HT1080 (cell line): ENCODE measurements around the gene CCR3. TPM values are rescaled to one million over a fixed set of nuclear protein-coding genes. Genes with fewer than 3 reads are reported as not detected.

Experiments
- DNase-seq: peaks from one replicate; pipeline ENCODE4 v3.0.0-alpha.2; 2015; ENCODE audit warnings: low read depth
- total RNA-seq: library from RNA; depleted of rRNA; stranded (reverse); fragments of >200 nt; shearing (Covaris generic); gene quantifications from 2 replicates; pipeline ENCODE4 v1.2.3, GENCODE V29; 2014

Gene CCR3
- total RNA-seq, 1 experiment from 2014 or later, result not detected

DNA sequence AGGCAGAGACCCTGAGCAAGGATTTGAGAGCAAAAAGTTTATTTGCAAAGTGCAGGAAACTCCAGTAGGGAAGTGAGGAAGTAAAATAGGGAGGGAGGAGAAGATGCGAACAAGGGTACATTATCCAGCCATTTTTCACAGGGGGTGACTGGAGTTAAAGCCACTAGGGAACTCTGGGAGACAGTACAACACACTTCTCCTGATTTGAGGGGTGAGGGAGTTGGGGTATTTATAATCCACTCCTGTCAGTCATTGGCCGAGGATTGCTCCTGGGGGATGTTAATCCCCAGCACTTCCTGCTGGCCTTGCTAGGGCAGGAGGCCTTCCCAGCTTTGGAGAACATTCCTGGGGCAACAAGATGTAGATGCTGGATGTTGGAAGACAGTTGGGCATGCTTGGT, 28.2 kb downstream of the CCR3 start:
- DNase-seq, result no peak

- DNase-seq, result no peak
Measured at GRCh38 chr3:46271209-46271745, 29.0 kb downstream of the CCR3 start.

GRCh38 chr3:46272028-46272451, 29.8 kb downstream of the CCR3 start:
- DNase-seq, result peak; percentile 52

DNA sequence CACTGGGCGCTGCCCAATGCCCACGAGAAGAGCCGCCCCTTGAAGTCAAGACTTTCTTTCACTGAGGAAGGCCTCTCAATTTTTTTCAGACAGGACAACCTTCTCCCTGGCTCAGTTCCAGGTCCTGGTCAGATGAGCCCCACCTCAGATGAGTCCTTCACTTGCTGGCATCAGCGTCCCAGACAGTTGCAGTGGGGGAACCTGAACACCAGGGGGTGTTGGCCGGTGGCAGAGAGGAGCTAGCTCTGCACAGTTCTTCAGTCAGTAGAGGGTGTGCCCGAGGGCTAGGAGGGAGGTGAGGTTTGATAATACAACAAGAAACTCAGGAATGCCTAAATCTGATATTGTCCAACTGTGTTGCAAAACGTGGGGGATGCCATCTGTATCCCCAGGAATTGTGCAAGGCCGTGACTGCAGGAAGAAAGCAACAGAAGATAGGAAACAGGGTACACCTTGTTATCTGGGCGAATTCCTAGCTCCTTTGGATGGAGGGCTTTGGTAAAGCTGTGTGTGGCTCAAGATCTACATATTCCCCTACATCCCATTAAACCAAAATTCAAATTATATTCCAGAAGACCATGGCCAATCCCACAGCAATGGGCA, 34.3 kb downstream of the CCR3 start:
- DNase-seq, result peak; percentile 52

DNA sequence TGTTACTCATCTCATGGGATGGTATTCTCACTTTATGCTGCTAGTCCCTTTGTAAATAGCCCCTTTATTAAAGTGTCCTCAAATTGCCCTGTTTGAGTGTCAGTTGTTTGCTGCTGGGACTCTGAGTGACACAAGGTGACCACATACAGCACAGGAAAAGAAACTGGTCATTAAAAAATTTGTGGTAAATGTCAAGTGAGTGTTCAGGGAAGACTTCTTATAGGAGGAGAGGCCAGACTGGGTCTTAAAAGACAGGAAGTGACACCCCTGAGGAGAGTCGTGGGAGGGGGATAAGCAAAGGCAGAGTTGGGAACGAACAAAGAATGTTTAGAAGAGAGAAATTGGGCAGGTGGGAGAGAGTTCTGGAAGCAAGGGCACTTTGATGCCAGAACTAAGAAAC, 35.2 kb downstream of the CCR3 start:
- DNase-seq, result no peak

DNA sequence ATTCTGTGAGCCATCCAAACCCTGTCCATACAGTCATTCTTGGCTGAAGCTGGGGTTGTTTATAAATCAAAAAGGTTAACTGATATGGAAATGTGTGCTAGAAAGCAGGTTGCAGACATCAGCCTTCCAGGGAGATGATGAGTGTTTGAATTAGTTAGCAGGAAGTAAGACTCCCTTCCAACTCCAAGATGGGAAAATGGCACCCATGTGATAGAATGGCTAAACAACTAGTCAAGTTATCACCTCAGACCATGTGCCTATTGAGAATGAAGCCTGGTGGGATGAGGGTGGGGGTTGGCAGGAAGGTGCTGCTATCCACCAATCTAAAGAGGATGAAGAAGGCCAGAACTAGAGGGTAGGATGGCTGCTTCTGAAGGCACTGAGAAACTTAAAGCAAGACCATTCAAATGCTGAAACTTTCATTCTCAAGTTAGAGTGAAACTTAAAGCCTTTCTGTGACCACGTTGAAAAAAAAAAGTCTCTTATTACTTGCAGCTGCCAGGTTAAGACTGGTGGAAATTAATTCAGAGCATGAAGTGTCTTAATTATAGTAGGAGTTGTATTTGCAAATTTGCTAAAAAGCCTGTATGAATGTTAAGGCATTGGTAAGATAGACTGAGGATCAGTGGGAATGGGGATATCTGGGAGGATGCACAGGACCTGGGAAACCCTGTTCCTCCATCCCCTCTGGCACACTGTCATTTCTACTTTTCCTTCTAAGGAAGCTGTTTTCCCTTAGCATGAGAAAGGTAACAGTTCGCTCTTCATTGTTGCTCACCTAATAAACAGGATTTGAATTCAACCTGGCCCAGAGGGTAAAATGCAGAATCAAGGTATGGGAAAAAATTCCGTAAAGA, 36.8 kb downstream of the CCR3 start:
- peak; percentile 47 for DNase-seq

DNA sequence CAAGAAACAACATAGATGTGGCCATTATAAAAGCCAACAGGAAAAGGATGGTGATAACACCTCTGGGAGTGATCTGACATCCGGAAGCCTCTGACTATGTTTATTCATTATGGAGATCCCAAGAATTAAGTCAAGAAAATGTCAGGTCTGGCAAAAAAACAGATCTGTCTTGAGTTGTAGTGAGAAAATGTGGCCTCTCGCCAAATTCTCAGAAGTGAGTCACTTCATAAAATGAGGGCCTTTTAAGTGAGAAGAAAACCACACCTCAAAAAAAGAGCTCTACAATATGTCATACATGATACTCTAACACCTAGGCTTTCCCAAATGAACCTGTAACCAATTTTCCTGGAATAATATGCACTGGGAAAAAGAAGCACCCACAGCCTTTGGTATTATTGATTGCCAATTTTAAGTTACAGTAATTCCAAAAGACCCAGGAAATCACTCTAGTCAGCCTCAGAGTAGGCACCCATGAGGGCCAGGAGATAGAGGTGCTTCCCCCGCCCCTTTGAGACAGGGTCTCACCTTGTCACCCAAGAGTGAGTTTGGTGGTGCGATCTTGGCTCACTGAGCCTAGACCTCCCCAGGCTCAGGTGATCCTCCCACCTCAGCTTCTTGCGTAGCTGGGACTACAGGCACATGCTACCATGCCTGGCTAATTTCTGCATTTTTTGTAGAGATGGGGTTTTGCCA, 38.0 kb downstream of the CCR3 start:
- DNase-seq, result peak; percentile 78

- no peak for DNase-seq
Measured at GRCh38 chr3:46281551-46281950, 39.3 kb downstream of the CCR3 start.

GRCh38 chr3:46282041-46282440, 39.8 kb downstream of the CCR3 start:
- no peak for DNase-seq

GRCh38 chr3:46282696-46283095, 40.4 kb downstream of the CCR3 start:
- no peak for DNase-seq

- DNase-seq, result no peak
Measured at GRCh38 chr3:46283881-46284450, 41.7 kb downstream of the CCR3 start.

DNA sequence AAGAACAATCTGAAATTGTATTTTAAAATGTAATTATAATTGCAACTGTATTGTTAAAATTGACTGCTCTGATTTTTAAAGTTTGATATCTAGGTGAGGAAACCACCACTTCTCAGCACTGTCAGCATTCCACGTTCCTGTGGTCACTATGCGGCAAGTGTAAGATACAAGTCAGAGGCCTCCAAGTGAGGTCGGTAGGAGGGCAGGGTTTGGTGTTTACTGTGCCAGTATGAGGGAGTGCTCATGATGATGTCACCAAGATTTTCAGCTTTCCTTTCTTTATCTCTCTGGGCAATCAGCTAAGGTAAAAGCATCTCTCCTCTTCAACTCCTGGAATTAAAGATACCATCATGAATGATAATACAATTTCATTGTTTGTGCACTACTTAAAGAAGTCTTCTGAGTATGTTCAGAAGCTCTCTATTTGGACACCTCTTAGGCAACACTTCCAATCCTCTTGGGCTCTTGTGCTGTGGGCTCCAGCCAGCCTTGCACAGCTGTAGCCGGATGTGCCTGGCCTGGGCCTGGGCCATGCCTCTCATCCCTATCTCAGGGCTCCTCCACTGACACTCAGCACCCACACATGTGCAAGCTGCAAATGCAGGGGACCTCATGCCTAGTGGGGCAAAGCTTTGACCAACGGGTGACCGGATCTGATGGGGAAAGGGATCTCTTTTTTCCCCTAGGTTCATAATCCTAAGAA, 42.9 kb downstream of the CCR3 start:
- no peak for DNase-seq

DNA sequence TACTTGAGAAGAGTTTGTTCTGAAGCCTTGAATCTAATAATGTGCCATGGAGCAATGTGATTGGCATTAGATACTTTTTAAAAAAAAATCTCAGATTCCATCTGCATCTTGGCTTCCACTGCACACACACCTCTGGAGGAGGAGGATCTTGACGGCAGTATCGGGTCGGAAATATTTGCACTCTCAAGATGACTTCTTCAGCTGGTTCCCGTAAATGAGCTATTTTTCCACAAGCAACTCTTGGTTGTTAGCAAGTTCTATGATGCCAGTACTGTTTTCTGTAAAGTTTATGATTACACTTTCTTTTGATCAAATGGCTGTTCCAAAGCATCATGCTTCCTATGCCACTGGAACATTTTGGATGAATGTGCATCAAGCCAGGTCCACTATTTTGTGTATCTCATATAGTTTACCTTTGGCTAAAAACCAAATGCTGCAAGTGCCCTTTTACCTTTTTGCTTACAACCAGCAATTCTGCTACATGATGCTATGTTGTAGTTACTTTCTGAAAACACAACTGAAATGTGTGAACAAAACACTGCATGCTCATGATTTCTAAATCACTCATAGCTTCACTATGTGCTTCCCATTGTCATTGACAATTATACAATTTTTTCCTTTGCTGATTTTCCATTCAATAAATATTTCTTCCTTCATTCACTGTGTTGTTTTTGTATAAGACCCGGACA, 43.8 kb downstream of the CCR3 start:
- no peak for DNase-seq

GRCh38 chr3:46286947-46287565, 44.8 kb downstream of the CCR3 start:
- no peak for DNase-seq

GRCh38 chr3:46289551-46289950, 47.3 kb downstream of the CCR3 start:
- DNase-seq, result no peak

- no peak for DNase-seq
Measured at GRCh38 chr3:46289966-46290365, 47.7 kb downstream of the CCR3 start.

DNA sequence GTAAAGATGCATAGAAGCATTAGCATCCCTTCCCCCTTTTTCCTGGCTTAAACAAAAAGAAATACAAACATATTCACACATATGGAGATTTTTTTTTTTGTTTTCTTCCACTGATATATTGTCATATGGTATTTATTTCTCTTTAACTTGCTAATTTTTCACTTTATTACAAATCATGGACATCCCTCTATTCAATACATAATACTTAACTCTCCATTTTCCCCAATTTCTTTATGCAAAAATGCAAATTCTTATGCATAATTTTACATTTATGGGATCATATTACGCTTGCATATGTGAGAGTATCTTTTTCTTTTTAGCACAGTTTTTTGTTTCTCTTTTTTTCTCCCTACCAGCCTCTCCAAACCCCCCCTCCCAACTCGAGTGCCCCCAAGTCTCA, 48.8 kb downstream of the CCR3 start:
- no peak for DNase-seq

DNA sequence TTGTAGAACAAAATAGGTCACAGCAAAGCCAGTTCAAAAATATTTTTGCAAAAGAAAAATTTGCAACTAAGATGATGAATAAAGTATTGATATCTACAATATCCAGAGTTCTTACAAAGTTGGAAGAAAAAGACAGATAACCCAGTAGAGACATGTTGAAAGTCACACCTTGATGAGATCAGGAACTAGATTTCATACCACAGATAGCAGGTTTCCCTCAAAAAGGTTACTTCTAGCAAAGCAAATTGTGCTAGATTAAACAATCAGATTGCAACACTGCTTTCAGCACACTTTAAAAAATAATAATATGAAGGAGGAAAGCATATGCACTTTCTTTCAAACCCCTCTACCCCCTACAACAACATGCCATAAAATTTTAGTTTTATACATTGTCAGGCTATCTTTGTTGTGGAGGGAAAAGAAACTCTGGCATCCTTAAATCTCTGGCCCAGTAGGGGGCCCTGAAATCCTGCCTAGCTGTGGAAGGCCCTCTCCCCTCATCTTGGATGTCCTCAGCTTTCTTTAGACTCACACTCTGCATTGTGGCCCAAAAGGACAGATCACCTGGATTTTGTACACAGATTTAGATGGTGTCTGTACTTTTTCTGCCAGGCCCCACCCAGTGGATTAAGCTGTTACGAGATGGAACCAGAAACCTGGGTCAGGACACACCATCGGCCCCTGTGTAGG, 50.9 kb downstream of the CCR3 start:
- no peak for DNase-seq
